Activated T-cell treated with anti-CD3 and anti-CD28 coated beads, Interleukin-2, amount 50 U/mL, for 24 hours (primary cell): Measurements from ENCODE around the gene CCDC188.

ENCODE experiments used
- DNase-seq: peaks from one replicate; pipeline ENCODE4 v3.0.0-alpha.2; 2020
- H3K27ac Mint-ChIP-seq: 2 replicates; pipeline ENCODE4 v1.8.0; 2020; ENCODE audit warnings: mild to moderate bottlenecking, mixed read lengths
- H3K27me3 Mint-ChIP-seq: 2 replicates; pipeline ENCODE4 v1.8.0; 2020; ENCODE audit warnings: mixed read lengths
- H3K36me3 Mint-ChIP-seq: 2 replicates; pipeline ENCODE4 v1.8.0; 2020; ENCODE audit warnings: low read depth, mixed read lengths
- H3K4me1 Mint-ChIP-seq: 2 replicates; pipeline ENCODE4 v1.8.0; 2020; ENCODE audit warnings: low read depth, mixed read lengths
- H3K4me3 Mint-ChIP-seq: 2 replicates; pipeline ENCODE4 v1.8.0; 2020; ENCODE audit warnings: mild to moderate bottlenecking, moderate library complexity, mixed read lengths
- H3K9me3 Mint-ChIP-seq: 2 replicates; pipeline ENCODE4 v1.8.0; 2020; ENCODE audit warnings: mixed read lengths

CCDC188 gene

GRCh38 chr22:20188567-20188877 lies 37.7 kb upstream of the CCDC188 start:
- Mint-ChIP-seq H3K36me3 (no peaks in the 10 kb centered on the region), H3K27me3 (no peaks in the 10 kb centered on the region)

GRCh38 chr22:20187777-20188566 lies 37.1 kb upstream of the CCDC188 start:
- H3K9me3 Mint-ChIP-seq = no peaks in the 10 kb centered on the region
- no peak overlapping the region for H3K4me3 Mint-ChIP-seq
- H3K27me3 Mint-ChIP-seq = no peaks in the 10 kb centered on the region
- no peaks in the 10 kb centered on the region for H3K4me1 Mint-ChIP-seq
- no peak overlapping the region for H3K27ac Mint-ChIP-seq
- no peak for DNase-seq
- H3K36me3 Mint-ChIP-seq = no peaks in the 10 kb centered on the region

More at GRCh38 chr22:20188567-20188877, 37.7 kb upstream of the CCDC188 start:
- no peak overlapping the region for H3K27ac Mint-ChIP-seq
- no peak overlapping the region for H3K4me3 Mint-ChIP-seq
- no peaks in the 10 kb centered on the region for H3K9me3 Mint-ChIP-seq
- no peak for DNase-seq
- H3K4me1 Mint-ChIP-seq = no peaks in the 10 kb centered on the region

GRCh38 chr22:20186871-20187546 lies 36.2 kb upstream of the CCDC188 start:
- Mint-ChIP-seq H3K36me3 (no peaks in the 10 kb centered on the region), H3K4me1 (no peaks in the 10 kb centered on the region), H3K9me3 (no peaks in the 10 kb centered on the region), H3K27me3 (no peaks in the 10 kb centered on the region), H3K4me3 (no peak overlapping the region), H3K27ac (no peak overlapping the region)
- DNase-seq = no peak

- no peak overlapping the region for H3K27ac Mint-ChIP-seq
- DNase-seq = no peak
- no peaks in the 10 kb centered on the region for H3K27me3 Mint-ChIP-seq
- no peaks in the 10 kb centered on the region for H3K4me1 Mint-ChIP-seq
- H3K36me3 Mint-ChIP-seq = no peaks in the 10 kb centered on the region
- H3K9me3 Mint-ChIP-seq = no peaks in the 10 kb centered on the region
- H3K4me3 Mint-ChIP-seq = no peak overlapping the region
These were observed 35.5 kb upstream of the CCDC188 start for GRCh38 chr22:20186183-20186870.

GRCh38 chr22:20185750-20186149 lies 34.9 kb upstream of the CCDC188 start:
- H3K4me3 Mint-ChIP-seq = no peak overlapping the region
- H3K27ac Mint-ChIP-seq = no peak overlapping the region
- H3K9me3 Mint-ChIP-seq = no peaks in the 10 kb centered on the region
- H3K27me3 Mint-ChIP-seq = no peaks in the 10 kb centered on the region
- no peaks in the 10 kb centered on the region for H3K4me1 Mint-ChIP-seq
- no peak for DNase-seq
- H3K36me3 Mint-ChIP-seq = no peaks in the 10 kb centered on the region

- Mint-ChIP-seq H3K27ac (no peak overlapping the region), H3K4me3 (no peak overlapping the region), H3K27me3 (no peaks in the 10 kb centered on the region), H3K4me1 (no peaks in the 10 kb centered on the region), H3K36me3 (no peaks in the 10 kb centered on the region), H3K9me3 (no peaks in the 10 kb centered on the region)
- DNase-seq = no peak
These were observed 33.8 kb upstream of the CCDC188 start for GRCh38 chr22:20184501-20185165.

DNA sequence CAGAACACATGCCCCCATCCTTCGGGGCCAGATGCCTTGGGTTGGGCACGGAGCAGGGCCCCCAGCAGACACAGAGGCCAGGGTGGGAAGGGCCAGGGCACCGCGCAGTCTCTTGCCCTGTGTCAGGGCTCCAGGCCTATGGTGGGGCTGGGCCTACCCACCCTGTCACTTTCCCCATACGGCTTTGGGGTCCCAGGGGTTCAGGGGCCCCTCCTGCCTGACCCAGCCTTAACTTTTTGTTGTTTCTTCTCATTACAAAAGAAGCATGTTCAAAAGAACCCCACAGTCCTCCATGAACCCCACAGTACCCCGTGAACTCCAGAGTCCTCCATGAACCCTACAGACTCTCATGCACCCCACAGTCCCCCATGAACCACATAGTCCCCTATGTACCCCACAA lies 33.0 kb upstream of the CCDC188 start:
- Mint-ChIP-seq H3K36me3 (no peaks in the 10 kb centered on the region), H3K4me3 (no peak overlapping the region), H3K27me3 (no peaks in the 10 kb centered on the region), H3K9me3 (no peaks in the 10 kb centered on the region), H3K4me1 (no peaks in the 10 kb centered on the region), H3K27ac (no peak overlapping the region)
- no peak for DNase-seq

DNA sequence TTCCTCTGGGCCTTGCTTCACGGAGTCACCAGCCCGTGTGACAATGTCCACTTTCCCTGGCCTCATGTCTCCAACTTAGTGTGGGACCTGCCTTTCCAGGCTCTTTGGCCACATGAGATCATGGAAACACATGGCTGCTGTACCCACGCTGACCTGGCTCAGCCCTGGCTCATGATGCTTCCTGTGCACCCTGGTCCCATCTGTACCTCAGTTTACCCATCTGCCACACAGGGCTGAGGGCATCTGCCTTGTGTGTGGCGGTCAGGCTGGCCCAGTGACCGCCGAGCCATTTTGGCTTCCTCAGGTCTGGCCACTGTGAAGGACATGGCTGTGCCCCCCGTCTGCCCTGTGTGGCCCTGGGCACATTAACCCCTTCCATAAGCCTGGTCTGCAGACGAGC lies 32.2 kb upstream of the CCDC188 start:
- Mint-ChIP-seq H3K4me1 (no peaks in the 10 kb centered on the region), H3K27ac (no peak overlapping the region), H3K4me3 (no peak overlapping the region), H3K27me3 (no peaks in the 10 kb centered on the region), H3K36me3 (no peaks in the 10 kb centered on the region), H3K9me3 (no peaks in the 10 kb centered on the region)
- DNase-seq = no peak

DNA sequence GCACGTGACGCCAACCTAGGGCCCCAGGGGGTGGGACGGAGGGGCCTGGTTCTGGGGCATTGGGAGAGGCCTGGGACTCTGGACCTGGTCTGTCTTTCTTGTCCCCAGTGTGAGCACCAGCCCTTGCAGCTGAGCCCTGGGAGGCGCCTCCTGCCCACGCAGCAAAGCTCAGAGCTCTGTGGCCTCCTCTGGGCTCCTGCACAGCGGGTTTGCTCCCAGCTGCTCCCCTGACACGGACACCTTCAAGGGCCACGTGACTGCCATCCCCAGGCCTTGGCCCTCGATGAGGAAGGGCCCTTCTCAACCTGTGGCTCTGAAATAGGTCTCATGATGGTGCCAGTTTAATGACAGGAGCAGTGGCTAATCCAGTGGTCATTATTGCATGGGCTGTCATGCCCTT lies 31.5 kb upstream of the CCDC188 start:
- Mint-ChIP-seq H3K9me3 (no peaks in the 10 kb centered on the region), H3K27me3 (no peaks in the 10 kb centered on the region), H3K4me1 (no peaks in the 10 kb centered on the region), H3K4me3 (no peak overlapping the region), H3K36me3 (no peaks in the 10 kb centered on the region), H3K27ac (no peak overlapping the region)
- DNase-seq = no peak

- Mint-ChIP-seq H3K36me3 (no peaks in the 10 kb centered on the region), H3K9me3 (no peaks in the 10 kb centered on the region)
These were observed 31.0 kb upstream of the CCDC188 start for GRCh38 chr22:20181884-20182236.

DNA sequence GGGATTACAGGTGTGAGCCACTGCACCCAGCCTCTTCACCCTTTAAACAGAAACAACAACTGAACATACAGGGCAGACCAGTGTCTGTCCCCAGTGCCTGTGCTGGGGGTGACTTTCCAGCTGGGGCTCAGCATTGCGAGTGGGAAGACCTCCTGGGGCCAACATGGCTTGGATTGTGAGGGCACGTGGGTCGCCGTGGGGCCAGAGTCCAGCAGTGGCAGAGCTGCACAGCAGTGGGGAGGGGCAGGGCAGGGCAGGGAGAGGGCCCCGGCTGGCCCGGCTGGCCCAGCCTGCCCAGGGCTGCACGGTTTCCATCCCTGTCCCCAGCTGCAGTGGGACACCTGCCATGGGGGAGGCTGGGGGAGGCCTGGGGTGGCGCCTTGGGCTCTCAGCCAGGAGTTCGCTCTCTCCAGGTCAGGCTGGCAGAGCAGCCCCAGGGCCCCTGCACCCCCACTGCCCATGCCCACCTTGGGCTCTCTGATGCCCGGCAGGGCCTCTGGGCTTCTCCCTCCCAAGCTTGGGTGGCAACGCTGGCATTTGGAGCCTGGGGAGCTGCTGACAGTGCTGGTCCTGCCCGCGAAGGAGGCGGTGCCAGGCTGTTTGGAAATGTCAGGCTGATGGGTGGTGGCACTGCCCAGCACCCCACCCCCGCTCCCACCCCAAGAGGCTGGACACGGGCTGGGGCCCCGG lies 30.5 kb upstream of the CCDC188 start:
- Mint-ChIP-seq H3K36me3 (no peaks in the 10 kb centered on the region), H3K4me1 (no peaks in the 10 kb centered on the region), H3K4me3 (no peak overlapping the region), H3K9me3 (no peaks in the 10 kb centered on the region), H3K27ac (no peak overlapping the region), H3K27me3 (no peaks in the 10 kb centered on the region)
- DNase-seq = no peak

More at GRCh38 chr22:20181884-20182236, 31.0 kb upstream of the CCDC188 start:
- Mint-ChIP-seq H3K4me3 (no peak overlapping the region), H3K27me3 (no peaks in the 10 kb centered on the region), H3K27ac (no peak overlapping the region), H3K4me1 (no peaks in the 10 kb centered on the region)
- no peak for DNase-seq

DNA sequence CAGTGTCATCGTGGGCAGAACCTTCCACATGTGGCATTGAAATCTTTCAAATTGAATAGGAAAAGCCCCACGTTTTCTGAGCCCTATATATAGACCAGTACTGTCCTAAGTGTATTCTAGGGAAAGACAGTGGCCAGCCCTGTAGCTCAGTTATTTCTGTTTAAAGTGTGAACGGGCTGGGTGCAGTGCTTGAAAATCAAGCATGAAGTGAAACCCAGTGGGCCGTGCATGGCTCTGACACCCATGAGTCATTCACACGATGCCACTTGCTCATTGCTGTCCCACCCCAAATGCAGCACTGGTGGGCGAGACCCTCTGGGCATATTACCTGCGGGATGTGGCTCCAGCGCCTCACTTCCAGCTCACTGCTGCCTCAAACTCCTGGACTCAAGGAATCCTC lies 29.8 kb upstream of the CCDC188 start:
- H3K36me3 Mint-ChIP-seq = no peaks in the 10 kb centered on the region
- no peak overlapping the region for H3K27ac Mint-ChIP-seq
- no peaks in the 10 kb centered on the region for H3K9me3 Mint-ChIP-seq
- H3K4me1 Mint-ChIP-seq = no peaks in the 10 kb centered on the region
- no peak for DNase-seq
- H3K27me3 Mint-ChIP-seq = no peaks in the 10 kb centered on the region
- H3K4me3 Mint-ChIP-seq = no peak overlapping the region

DNA sequence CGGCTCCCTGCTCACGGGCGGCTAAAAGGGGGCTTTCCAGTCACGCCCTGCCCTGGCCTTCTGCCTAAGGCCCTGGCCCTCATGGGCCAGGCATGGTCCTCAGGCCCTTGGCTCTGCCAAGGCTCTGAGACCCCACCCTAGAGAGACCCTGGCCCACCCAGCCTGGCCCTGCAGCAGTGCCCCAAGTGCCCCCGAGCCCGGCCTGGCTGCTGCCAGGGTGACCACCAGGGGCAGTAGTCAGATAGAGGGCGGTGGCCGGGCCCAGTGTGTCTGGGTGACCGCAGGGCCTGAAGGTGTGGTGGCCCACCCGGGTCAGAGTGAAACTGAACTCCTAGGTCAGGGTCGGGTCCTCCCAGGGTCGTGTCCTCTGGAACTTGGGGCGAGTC lies 29.4 kb upstream of the CCDC188 start:
- Mint-ChIP-seq H3K4me1 (no peaks in the 10 kb centered on the region), H3K27me3 (no peaks in the 10 kb centered on the region), H3K27ac (no peak overlapping the region), H3K36me3 (no peaks in the 10 kb centered on the region), H3K4me3 (no peak overlapping the region), H3K9me3 (no peaks in the 10 kb centered on the region)
- DNase-seq = no peak

DNA sequence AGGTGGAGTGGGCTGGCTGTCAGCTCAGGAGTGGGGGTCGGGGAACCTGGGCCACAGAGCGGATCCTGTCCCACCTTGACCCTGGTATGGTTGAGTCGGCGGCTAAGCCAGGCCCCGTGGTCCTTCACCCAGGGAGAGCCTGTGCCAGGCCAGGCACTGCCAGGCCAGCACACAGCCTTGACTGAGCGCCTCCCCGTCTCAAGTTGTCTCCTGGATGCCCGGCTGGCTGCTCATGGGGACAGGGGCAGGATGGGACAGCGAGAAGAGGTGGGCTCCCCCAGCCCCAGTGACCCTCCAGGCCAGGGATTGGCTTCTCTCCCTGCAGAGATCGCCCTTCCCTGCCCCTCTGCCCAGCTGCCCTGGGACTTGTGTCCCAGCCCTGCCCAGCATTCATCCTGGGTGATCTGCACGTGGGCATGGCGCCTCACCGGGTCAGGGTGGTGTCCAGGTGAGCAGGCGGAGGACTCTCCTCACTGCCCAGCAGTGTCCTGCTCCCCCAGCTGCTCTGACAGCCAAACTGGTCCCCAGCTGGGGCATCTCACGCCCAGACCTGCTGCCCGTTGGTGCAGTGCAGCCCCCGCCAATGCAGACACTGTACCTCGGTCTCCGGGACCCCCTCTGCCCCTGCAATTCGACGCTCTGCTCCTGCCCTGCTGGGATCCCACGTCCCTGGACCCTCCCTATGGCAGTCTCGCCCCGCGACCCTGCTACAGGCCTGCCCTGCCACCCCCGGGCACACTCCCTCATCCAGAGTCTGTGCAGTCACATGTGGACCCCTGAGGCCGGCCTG lies 28.8 kb upstream of the CCDC188 start:
- no peak overlapping the region for H3K27ac Mint-ChIP-seq
- no peaks in the 10 kb centered on the region for H3K27me3 Mint-ChIP-seq
- DNase-seq = no peak
- no peak overlapping the region for H3K4me3 Mint-ChIP-seq
- H3K9me3 Mint-ChIP-seq = no peaks in the 10 kb centered on the region
- H3K4me1 Mint-ChIP-seq = no peaks in the 10 kb centered on the region
- no peaks in the 10 kb centered on the region for H3K36me3 Mint-ChIP-seq
